Mammary epithelial cell (primary cell): ENCODE data around the gene C11orf65.

Experiments
- CTCF ChIP-seq, 2 donors: IDR thresholded peaks in 1 of 2; conservative IDR thresholded peaks in 1 of 2; 2 replicates each; pipeline ENCODE4 v1.5.1; 2011 to 2012; ENCODE audit warnings: inconsistent platforms in 2 of 2, low read length in 2 of 2, mild to moderate bottlenecking in 2 of 2, control low read depth in 1 of 2, low read depth in 1 of 2; ENCODE audit not compliant: insufficient read depth in 1 of 2; ENCODE audit errors: extremely low read depth in 1 of 2
- EZH2 ChIP-seq: IDR thresholded peaks from 2 replicates; pipeline ENCODE4 v1.6.1; 2012; ENCODE audit warnings: low read length, inconsistent platforms, borderline replicate concordance

GRCh38 chr11:108511851-108512474 is 44.6 kb upstream of the C11orf65 start:
- no peak for TF ChIP-seq CTCF (conservative IDR thresholded peaks at IDR 0.05 in 1 of 2, IDR thresholded peaks at IDR 0.05 in 1 of 2; ENCODE audit: extremely low read depth in 1 of 2, insufficient read depth in 1 of 2, low read depth in 1 of 2, low read length in 2 of 2)
- TF ChIP-seq EZH2: no peak
